ENCODE measurements around the gene ZNF358.

GRCh38 chr19:7539827-7540425, 24.0 kb downstream of the ZNF358 start:
- TF ChIP-seq CTCF (IDR thresholded peaks at IDR 0.05) (no peak), POLR2A (IDR thresholded peaks at IDR 0.05) (no peak)

All from testis (tissue), 2 donors.